NB4 (cell line): ENCODE data around the gene EXOC3.

ENCODE experiments used
- DNase-seq: peaks from one replicate; pipeline ENCODE4 v3.0.0; 2010; ENCODE audit warnings: low read depth
- H3K4me3 ChIP-seq: one replicate; pipeline ENCODE4 v1.5.1; 2011; ENCODE audit warnings: mild to moderate bottlenecking, low read depth, low read length, moderate library complexity
- CTCF ChIP-seq: IDR thresholded peaks from one replicate; pipeline ENCODE4 v1.5.1; 2012; ENCODE audit warnings: low read depth, low read length
- MAX ChIP-seq: IDR thresholded peaks from 2 replicates; pipeline ENCODE4 v1.6.1; 2011; ENCODE audit warnings: low read depth, low read length
- MYC ChIP-seq: IDR thresholded peaks from 2 replicates; pipeline ENCODE4 v1.6.1; 2011; ENCODE audit warnings: low read depth, low read length
- POLR2A ChIP-seq: IDR thresholded peaks from 2 replicates; pipeline ENCODE4 v1.6.1; 2011; ENCODE audit warnings: mild to moderate bottlenecking; ENCODE audit not compliant: insufficient read length; ENCODE audit errors: extremely low read depth

The EXOC3 gene

DNA sequence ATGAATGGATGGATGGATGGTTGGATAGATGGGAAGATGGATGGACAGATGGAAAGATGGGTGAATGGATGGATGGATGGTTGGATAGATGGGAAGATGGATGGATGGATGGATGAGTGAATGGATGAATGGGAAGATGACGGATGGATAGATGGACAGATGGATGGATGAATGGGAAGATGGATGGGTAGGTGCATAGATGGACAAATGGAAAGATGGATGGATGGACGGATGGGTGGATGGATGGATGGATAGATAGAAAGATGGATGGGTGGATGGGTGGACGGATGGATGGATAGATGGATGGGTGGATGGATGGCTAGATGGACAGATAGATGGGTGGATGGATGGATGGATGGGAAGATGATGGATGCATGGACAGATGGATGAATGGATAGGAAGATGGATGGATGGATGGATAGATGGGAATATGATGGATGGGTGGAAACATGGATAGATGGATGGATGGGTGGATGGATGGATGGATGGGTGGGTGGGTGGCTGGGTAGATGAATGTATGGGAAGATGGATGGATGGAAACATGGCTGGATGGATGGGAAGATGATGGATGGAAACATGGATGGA, 16.5 kb upstream of the EXOC3 start:
- TF ChIP-seq CTCF, result no peak
- TF ChIP-seq MAX, result no peak
- TF ChIP-seq MYC, result no peak
- no peak for TF ChIP-seq POLR2A
- H3K4me3 ChIP-seq, result no peak overlapping the region
- no peak for DNase-seq

DNA sequence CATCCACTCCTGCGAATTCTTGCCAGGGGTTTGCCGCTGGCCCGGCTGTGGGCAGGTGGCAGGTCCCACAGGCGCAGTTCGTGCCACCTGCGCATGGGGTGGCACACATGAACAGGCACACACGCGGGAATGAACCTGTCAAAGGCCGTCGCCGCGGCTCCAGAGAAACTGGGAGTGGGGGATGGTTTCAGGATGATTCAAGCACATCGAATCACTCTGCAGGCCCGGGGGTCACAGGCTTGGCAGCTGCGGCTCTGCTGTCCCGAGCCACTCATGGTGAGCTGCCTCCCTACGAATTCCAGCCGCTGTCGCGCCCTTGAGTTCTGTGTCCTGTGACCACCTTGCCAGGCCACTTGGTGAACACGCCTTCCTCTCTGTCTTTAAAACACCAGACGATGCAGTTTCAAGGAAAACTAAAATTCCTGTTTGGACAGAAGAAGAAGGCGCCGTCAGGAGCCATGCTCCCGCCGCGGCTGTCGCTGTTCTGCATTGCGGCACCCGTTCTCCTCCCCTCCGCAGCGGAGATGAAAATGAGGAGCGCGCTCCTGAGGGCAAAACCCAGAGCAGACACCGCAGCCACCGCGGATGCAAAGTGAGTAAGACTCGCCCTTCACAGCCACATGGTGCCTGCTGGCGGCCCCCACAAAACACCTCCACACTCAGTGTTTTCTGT, 15.4 kb upstream of the EXOC3 start:
- DNase-seq, result no peak
- TF ChIP-seq MAX (no peak), POLR2A (no peak), CTCF (no peak), MYC (no peak)
- H3K4me3 ChIP-seq, result no peak overlapping the region

DNA sequence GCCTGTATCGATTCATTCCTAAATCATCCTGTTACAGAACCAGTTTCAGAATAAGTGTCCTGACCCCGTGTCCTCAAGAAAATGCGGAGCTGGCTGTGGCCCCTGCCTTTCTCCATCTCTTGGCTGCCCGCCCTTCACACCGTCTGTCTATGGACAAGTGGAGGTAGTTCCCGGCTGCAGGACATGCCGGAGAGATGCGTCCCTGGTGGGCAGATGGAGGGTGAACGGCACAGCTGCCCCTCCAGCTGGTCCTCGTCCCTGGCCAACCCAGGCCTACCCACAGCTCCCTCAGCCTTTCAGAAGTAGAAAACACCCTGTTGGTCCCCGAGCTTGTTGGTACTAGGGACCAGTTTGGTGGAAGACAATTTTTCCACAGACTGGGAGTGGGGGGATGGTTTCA, 14.8 kb upstream of the EXOC3 start:
- DNase-seq, result no peak
- H3K4me3 ChIP-seq, result no peak overlapping the region
- TF ChIP-seq POLR2A, result no peak

DNA sequence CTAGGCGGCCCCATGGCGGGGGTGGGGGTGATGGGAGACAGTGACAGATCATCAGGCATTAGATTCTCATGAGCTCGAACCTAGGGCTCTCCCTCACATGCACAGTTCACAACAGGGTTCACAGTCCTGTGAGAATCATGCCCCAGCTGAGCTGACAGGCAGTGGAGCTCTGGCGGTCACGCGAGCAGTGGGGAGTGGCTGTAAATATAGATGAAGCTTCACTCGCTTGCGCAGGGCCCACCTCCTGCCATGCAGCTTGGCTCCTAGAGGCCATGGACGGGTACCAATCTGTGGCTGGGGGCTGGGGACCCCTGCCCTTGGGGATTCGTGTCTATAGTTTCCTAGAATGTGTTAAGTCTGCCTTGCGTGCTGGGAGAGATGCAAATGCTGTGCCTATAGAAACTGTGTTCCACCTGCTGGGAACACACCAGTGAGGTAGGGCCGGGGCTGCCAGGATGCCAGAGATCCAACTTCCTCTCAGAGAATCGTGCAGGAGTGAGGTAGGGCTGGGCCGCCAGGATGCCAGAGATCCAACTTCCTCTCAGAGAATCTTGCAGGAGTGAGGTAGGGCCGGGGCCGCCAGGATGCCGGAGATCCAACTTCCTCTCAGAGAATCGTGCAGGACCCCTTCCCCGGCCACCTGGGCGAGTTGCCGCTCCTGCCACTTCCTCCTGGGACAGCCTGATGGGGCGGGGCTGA, 14.1 kb upstream of the EXOC3 start:
- H3K4me3 ChIP-seq, result no peak overlapping the region
- no peak for TF ChIP-seq MAX
- no peak for DNase-seq

GRCh38 chr5:429453-430188, 13.4 kb upstream of the EXOC3 start:
- TF ChIP-seq POLR2A (no peak), MAX (no peak)
- no peak for DNase-seq

GRCh38 chr5:430214-430925, 12.6 kb upstream of the EXOC3 start:
- no peak for TF ChIP-seq POLR2A
- TF ChIP-seq MYC, result no peak
- TF ChIP-seq MAX, result no peak
- no peak for TF ChIP-seq CTCF
- H3K4me3 ChIP-seq, result no peak overlapping the region
- no peak for DNase-seq

More at GRCh38 chr5:429453-430188, 13.4 kb upstream of the EXOC3 start:
- no peak overlapping the region for H3K4me3 ChIP-seq
